B cell (primary cell): ENCODE results near the gene CFL1. TPM values are rescaled to one million over a fixed set of nuclear protein-coding genes. Genes with fewer than 3 reads are reported as not detected.

Source experiments
- ATAC-seq: fragments of 200-7000 bp; cut with Tn5 transposase; one replicate; pipeline ENCODE4 v1.10.0; 2021; ENCODE audit warnings: low read depth, mild to moderate bottlenecking, moderate number of reproducible peaks, moderate library complexity
- CTCF ChIA-PET: fragments of 350-600 bp; sonication (Branson Sonifier 250); formaldehyde crosslinking; loops from one replicate; lab custom pipeline; 2021; ENCODE audit warnings: antibody characterized with exemption, inconsistent platforms; lab: Charles Lee
- POLR2A ChIA-PET: fragments of 350-600 bp; sonication (Branson Sonifier 250); formaldehyde crosslinking; loops from one replicate; lab custom pipeline; 2021; ENCODE audit warnings: antibody characterized with exemption; lab: Charles Lee
- DNase-seq: peaks from one replicate; pipeline ENCODE4 v3.0.0; 2013
- H2AFZ ChIP-seq: 2 replicates; pipeline ENCODE4 v1.6.1; 2012; ENCODE audit warnings: mild to moderate bottlenecking, low read depth, low read length; ENCODE audit not compliant: insufficient read depth, poor library complexity, severe bottlenecking
- H3K27ac ChIP-seq, 2 donors: 1 replicate in 1 of 2; 2 replicates in 1 of 2; pipeline ENCODE4 v1.5.1; 2012 to 2013; ENCODE audit warnings: low read length in 2 of 2, mild to moderate bottlenecking in 2 of 2, moderate library complexity in 1 of 2
- H3K27me3 ChIP-seq, 4 experiments: fragments of 200-600 bp in 1 of 4; sonication (generic) in 1 of 4; replicated peaks in 1 of 4; 1 replicate in 2 of 4; 2 replicates in 2 of 4; pipeline versions ENCODE4 v1.6.1 to v1.7.0; 2013 to 2016; ENCODE audit warnings: low read length in 3 of 4, mild to moderate bottlenecking in 2 of 4, mixed read lengths in 1 of 4, moderate library complexity in 1 of 4; ENCODE audit not compliant: insufficient read depth in 4 of 4, control insufficient read depth in 3 of 4; ENCODE audit errors: control extremely low read depth in 1 of 4
- H3K36me3 ChIP-seq, 2 experiments: replicated peaks in 1 of 2; 1 replicate in 1 of 2; 2 replicates in 1 of 2; pipeline versions ENCODE4 v1.6.1 to v1.7.1; 2013; ENCODE audit warnings: low read length in 1 of 2; ENCODE audit not compliant: insufficient read depth in 2 of 2, control insufficient read depth in 1 of 2; ENCODE audit errors: control extremely low read depth in 1 of 2, extremely low read depth in 1 of 2
- H3K4me1 ChIP-seq, 2 donors: fragments of 200-600 bp in 1 of 2; sonication (generic) in 1 of 2; 1 replicate in 1 of 2; 2 replicates in 1 of 2; pipeline versions ENCODE4 v1.5.1 to v1.6.1; 2013 to 2017; ENCODE audit warnings: low read length in 2 of 2; ENCODE audit not compliant: control insufficient read depth in 2 of 2, insufficient read depth in 2 of 2
- H3K4me2 ChIP-seq: replicated peaks from 2 replicates; pipeline ENCODE3; 2012; ENCODE audit warnings: mild to moderate bottlenecking, low read depth, low read length; ENCODE audit not compliant: poor library complexity, severe bottlenecking
- H3K4me3 ChIP-seq, 5 experiments: fragments of 200-600 bp in 1 of 5; sonication (generic) in 1 of 5; 1 replicate in 3 of 5; 2 replicates in 2 of 5; pipeline versions ENCODE4 v1.5.1 to v1.7.0; 2011 to 2016; ENCODE audit warnings: low read length in 4 of 5, mild to moderate bottlenecking in 4 of 5, low read depth in 2 of 5, control low read depth in 1 of 5, moderate library complexity in 1 of 5; ENCODE audit not compliant: insufficient read depth in 1 of 5; ENCODE audit errors: control extremely low read depth in 1 of 5, extremely low read depth in 1 of 5
- H3K79me2 ChIP-seq: fragments of 200-600 bp; sonication (generic); one replicate; pipeline ENCODE4 v1.6.0; 2016; ENCODE audit warnings: low read length; ENCODE audit not compliant: control insufficient read depth, insufficient read depth
- H3K9ac ChIP-seq: fragments of 200-600 bp; sonication (generic); 2 replicates; pipeline ENCODE4 v1.6.1; 2017; ENCODE audit warnings: mild to moderate bottlenecking, low read length, moderate library complexity
- H3K9me3 ChIP-seq, 3 donors: one replicate each; pipeline versions ENCODE4 v1.6.1 to v1.7.1; 2013; ENCODE audit warnings: low read length in 2 of 3; ENCODE audit not compliant: control insufficient read depth in 2 of 3, insufficient read depth in 1 of 3; ENCODE audit errors: control extremely low read depth in 1 of 3
- H4K20me1 ChIP-seq: 2 replicates; pipeline ENCODE4 v1.6.0; 2012; ENCODE audit warnings: mild to moderate bottlenecking, low read length; ENCODE audit not compliant: insufficient read depth, control insufficient read depth, poor library complexity, severe bottlenecking
- H3K27ac Mint-ChIP-seq: one replicate; pipeline ENCODE4 v1.8.0; 2021; ENCODE audit warnings: mixed read lengths
- H3K27me3 Mint-ChIP-seq: one replicate; pipeline ENCODE4 v1.8.0; 2021; ENCODE audit warnings: mixed read lengths
- H3K4me1 Mint-ChIP-seq: one replicate; pipeline ENCODE4 v1.8.0; 2021; ENCODE audit warnings: mixed read lengths
- H3K4me3 Mint-ChIP-seq: one replicate; pipeline ENCODE4 v1.8.0; 2021; ENCODE audit warnings: mixed read lengths
- H3K9me3 Mint-ChIP-seq: one replicate; pipeline ENCODE4 v1.8.0; 2022; ENCODE audit warnings: mixed read lengths; ENCODE audit not compliant: insufficient read depth
- EZH2 ChIP-seq: IDR thresholded peaks from 2 replicates; pipeline ENCODE4 v1.6.1; 2012; ENCODE audit warnings: borderline replicate concordance, low read depth, mild to moderate bottlenecking, moderate library complexity, low read length; ENCODE audit not compliant: insufficient read depth, poor library complexity, severe bottlenecking
- WGBS: methylation state at CpG from one replicate; pipeline ENCODE4 v1.1.5; 2013; ENCODE audit warnings: missing lambda C conversion rate; ENCODE audit not compliant: insufficient coverage; 5-methylcytosine and 5-hydroxymethylcytosine counted together
- intact Hi-C: fragments of 100-400 bp; cut with micrococcal nuclease; formaldehyde crosslinking; loops from one replicate; pipeline ENCODE4 v1.10.0; 2022
- polyA plus RNA-seq: library from polyadenylated mRNA; depleted of rRNA; stranded (reverse); fragments of >200 nt; gene quantifications from 2 replicates; pipeline ENCODE4 v1.2.3, GENCODE V29; 2012
- total RNA-seq, 2 donors: library from RNA; stranded (reverse); fragments of 120-200 nt in 1 of 2; gene quantifications; 1 replicate in 1 of 2; 2 replicates in 1 of 2; pipeline versions ENCODE4 v1.2.3 to v1.2.4, GENCODE V29; 2013 to 2022
- TF ChIP-seq, protein P1 (sequence below): fragments of 200-600 bp; IDR thresholded peaks from one replicate; pipeline ENCODE4 v1.8.0; 2022; ENCODE audit warnings: antibody characterized with exemption, mild to moderate bottlenecking

The CFL1 gene
- total and polyA plus RNA-seq, 2 donors (not counting 1 experiment from before 2014, with no cell fraction given) = 455 to 990 TPM

DNA sequence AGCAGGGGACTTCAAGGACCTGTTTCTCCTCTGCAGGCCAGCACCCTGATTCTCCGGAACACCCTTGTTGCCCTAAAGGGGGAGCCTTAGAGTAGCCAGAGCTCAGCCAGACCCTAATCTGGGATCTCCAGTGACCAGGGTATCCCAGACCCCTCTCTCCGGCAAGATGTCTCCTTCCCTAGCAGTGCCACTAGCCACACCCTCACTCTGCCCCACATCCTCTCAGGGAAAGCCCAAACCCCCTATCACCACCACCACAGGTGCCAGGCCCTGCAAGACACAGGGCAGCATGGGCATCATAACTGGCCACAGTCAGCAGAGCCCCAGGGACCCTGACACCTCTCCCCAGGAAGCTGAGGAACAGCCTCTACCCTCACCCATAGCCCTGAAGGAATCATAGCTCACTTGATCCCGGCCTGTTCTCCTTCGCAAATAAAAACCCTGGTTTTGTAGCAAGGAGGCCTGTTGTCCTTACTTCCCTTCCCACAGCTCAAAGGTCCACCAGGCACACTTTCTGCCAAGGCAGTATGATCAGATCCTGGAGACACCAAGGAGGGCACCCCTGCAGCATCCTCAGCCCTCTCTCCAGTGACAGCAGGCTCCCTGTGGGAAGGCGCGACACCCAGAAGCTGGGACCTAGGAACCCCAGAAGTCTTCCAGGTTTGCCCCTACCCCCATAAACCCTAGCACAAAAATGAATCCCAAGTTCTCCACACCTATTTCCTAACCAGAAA lies 4.6 kb downstream of the CFL1 start:
- DNase-seq = peak; percentile 21
- TF ChIP-seq, protein P1, sequence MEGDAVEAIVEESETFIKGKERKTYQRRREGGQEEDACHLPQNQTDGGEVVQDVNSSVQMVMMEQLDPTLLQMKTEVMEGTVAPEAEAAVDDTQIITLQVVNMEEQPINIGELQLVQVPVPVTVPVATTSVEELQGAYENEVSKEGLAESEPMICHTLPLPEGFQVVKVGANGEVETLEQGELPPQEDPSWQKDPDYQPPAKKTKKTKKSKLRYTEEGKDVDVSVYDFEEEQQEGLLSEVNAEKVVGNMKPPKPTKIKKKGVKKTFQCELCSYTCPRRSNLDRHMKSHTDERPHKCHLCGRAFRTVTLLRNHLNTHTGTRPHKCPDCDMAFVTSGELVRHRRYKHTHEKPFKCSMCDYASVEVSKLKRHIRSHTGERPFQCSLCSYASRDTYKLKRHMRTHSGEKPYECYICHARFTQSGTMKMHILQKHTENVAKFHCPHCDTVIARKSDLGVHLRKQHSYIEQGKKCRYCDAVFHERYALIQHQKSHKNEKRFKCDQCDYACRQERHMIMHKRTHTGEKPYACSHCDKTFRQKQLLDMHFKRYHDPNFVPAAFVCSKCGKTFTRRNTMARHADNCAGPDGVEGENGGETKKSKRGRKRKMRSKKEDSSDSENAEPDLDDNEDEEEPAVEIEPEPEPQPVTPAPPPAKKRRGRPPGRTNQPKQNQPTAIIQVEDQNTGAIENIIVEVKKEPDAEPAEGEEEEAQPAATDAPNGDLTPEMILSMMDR = no peak
- no peak for TF ChIP-seq EZH2
- no peak overlapping the region for H3K4me3 Mint-ChIP-seq
- Histone ChIP-seq H3K79me2 (peaks cover 43% of the 10 kb centered on the region), H3K27me3 (no peaks in the 10 kb centered on the region), H3K9me3 (peaks cover 0 to 15% (median 0%) of the 10 kb centered on the region in 3 donors), H4K20me1 (peaks cover 73% of the 10 kb centered on the region), H3K9ac (no peak overlapping the region), H3K36me3 (peaks cover 0 to 62% of the 10 kb centered on the region in 2 experiments), H3K4me1 (peaks cover 12 to 23% of the 10 kb centered on the region in 2 donors), H3K4me3 (no peak overlapping the region), H3K4me2 (no peak overlapping the region), H2AFZ (no peak overlapping the region), H3K27ac (no peak overlapping the region)
- ChIA-PET POLR2A (interaction anchor here (0.5 to 0.6 kb wide), 2 partner anchors 8 to 13 kb away, joined by 3 to 6 read pairs; no protein-coding TSS in a partner anchor), CTCF (no interaction called here)
- H3K27me3 Mint-ChIP-seq = no peaks in the 10 kb centered on the region
- peaks cover 35% of the 10 kb centered on the region for H3K4me1 Mint-ChIP-seq
- peak overlapping the region; percentile 59 for H3K27ac Mint-ChIP-seq
- intact Hi-C loops = no loop called here
- no peak for ATAC-seq
- WGBS = 98% methylated on average over 6 of the region's 6 CpGs
- no peaks in the 10 kb centered on the region for H3K9me3 Mint-ChIP-seq
